LNCaP clone FGC (cell line): ENCODE data around the gene PXMP2.

Source experiments
- DNase-seq: peaks from one replicate; pipeline ENCODE4 v3.0.0-alpha.2; 2011; ENCODE audit warnings: low read depth
- H3K4me3 ChIP-seq: 2 replicates; pipeline ENCODE4 v1.5.1; 2011; ENCODE audit warnings: mild to moderate bottlenecking, low read depth, low read length, control low read depth
- CTCF ChIP-seq: IDR thresholded peaks from 2 replicates; pipeline ENCODE4 v1.5.1; 2012; ENCODE audit warnings: mild to moderate bottlenecking; ENCODE audit not compliant: control insufficient read depth, insufficient read depth; ENCODE audit errors: extremely low read depth

PXMP2 gene

GRCh38 chr12:132641811-132642650 lies 45.4 kb upstream of the PXMP2 start:
- DNase-seq, result no peak
- no peak for TF ChIP-seq CTCF
- H3K4me3 ChIP-seq, result no peak overlapping the region

- no peak overlapping the region for H3K4me3 ChIP-seq
- DNase-seq, result no peak
- no peak for TF ChIP-seq CTCF
Observed at GRCh38 chr12:132642846-132643835, 44.2 kb upstream of the PXMP2 start.

GRCh38 chr12:132646850-132647249 lies 40.5 kb upstream of the PXMP2 start:
- DNase-seq, result no peak
- H3K4me3 ChIP-seq, result no peak overlapping the region
- TF ChIP-seq CTCF, result no peak

DNA sequence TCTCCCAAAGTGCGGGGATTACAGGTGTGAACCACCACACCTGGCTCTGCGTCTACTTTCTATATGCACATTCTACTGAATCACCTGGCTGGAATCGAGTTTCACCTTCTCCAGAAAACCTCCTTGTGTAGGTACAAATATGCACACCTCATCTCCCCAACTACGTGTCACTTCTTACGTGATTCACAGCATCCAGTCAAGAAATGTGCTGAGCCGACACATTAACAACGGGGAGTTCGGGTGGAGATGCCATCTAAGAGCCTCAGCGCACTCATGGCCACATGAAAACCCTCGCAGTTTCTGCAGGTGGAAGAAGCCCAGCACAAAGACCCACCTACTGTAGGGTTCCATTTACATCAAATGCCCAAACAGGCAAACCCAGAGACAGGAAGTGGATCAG lies 39.5 kb upstream of the PXMP2 start:
- TF ChIP-seq CTCF, result no peak
- H3K4me3 ChIP-seq, result no peak overlapping the region
- no peak for DNase-seq

DNA sequence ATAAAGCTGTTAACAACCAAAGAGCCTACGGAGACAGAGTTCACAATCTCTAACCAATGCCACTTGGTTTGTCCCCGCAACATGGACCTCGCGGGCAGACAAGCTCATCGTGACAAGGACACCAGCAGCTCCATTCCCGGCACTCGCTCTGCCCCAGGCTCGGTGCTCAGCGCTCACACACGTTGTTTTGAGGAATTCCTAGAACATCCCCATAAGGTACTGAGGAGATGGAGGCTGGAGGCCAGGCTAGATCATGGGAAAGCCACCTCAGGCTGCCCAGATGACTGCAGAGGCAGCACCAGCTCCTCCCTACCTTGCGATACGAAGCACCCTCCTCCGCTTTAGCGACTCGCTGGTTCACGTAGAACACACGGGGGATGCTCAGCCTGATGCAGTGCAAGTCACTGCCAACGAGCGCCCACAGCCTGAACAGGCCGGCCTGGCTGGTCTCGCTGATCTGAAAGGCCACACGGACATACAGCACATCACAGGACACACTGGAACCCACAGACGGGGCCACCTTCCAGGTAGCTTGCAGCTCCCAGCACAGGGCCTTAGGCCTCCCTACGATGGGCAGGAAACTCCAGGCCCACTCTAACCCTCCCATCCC lies 38.7 kb upstream of the PXMP2 start:
- no peak for DNase-seq
- TF ChIP-seq CTCF, result no peak
- no peak overlapping the region for H3K4me3 ChIP-seq

- no peak overlapping the region for H3K4me3 ChIP-seq
- no peak for TF ChIP-seq CTCF
- DNase-seq, result no peak
Observed at GRCh38 chr12:132649226-132649945, 38.0 kb upstream of the PXMP2 start.
